ENCODE data around the gene MLXIP.

Gene MLXIP

DNA sequence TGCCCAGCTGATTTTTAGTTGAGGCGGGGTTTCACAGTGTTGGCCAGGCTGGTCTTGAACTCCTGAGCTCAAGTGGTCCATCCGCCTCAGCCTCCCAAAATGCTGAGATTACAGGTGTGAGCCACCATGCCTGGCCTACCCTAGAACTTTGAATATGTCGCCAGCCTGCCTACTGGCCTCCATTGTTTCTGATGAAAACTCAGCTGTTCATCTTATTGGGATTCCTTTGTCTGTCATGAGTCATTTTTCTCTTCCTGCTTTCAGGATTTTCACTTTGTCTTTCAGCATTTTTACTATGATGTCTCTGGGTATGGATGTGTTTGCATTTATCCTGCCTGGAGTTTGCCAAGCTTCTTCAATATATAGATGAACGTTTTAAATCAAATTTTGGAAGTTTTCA, 116.8 kb downstream of the MLXIP start:
- no peak overlapping the region for H3K27ac ChIP-seq (ENCODE audit: low read length)
- no peaks in the 10 kb centered on the region for H3K4me1 ChIP-seq (ENCODE audit: control insufficient read depth in 1 of 2, insufficient read depth in 2 of 2, low read length in 2 of 2)
- peaks cover 0 to 4% of the 10 kb centered on the region in 2 donors for H3K9me3 ChIP-seq (ENCODE audit: control insufficient read depth in 1 of 2, low read length in 2 of 2)

More for the DNA sequence above, 116.8 kb downstream of the MLXIP start:
- Histone ChIP-seq H3K4me3 (ENCODE audit: low read depth in 1 of 2, low read length in 2 of 2) (no peak overlapping the region), H3K27me3 (ENCODE audit: low read depth, low read length) (no peaks in the 10 kb centered on the region), H3K36me3 (ENCODE audit: control insufficient read depth in 1 of 2, insufficient read depth in 2 of 2, low read length in 2 of 2) (no peaks in the 10 kb centered on the region)
